MM.1S (cell line): ENCODE results near the gene CCDC80.

Source experiments
- DNase-seq: peaks from one replicate; pipeline ENCODE4 v3.0.0-alpha.2; 2015
- H2AFZ ChIP-seq: fragments of 300-600 bp; sonication (generic); 2 replicates; pipeline ENCODE4 v1.6.0; 2016; ENCODE audit warnings: antibody characterized with exemption, low read length
- H3F3A ChIP-seq: fragments of 300-600 bp; sonication (generic); 2 replicates; pipeline ENCODE4 v1.6.1; 2016; ENCODE audit warnings: mild to moderate bottlenecking, antibody characterized with exemption, low read length, moderate library complexity, mixed read lengths; ENCODE audit not compliant: insufficient read depth
- H3K27ac ChIP-seq: fragments of 300-600 bp; sonication (generic); 2 replicates; pipeline ENCODE4 v1.5.1; 2016; ENCODE audit warnings: mild to moderate bottlenecking, low read length
- H3K27me3 ChIP-seq: fragments of 300-600 bp; sonication (generic); replicated peaks from 2 replicates; pipeline ENCODE4 v1.6.0; 2016; ENCODE audit warnings: low read length; ENCODE audit not compliant: insufficient read depth
- H3K36me3 ChIP-seq: fragments of 300-600 bp; sonication (generic); replicated peaks from 2 replicates; pipeline ENCODE4 v1.6.1; 2016; ENCODE audit warnings: mild to moderate bottlenecking, low read length, mixed read lengths; ENCODE audit not compliant: insufficient read depth
- H3K4me1 ChIP-seq: fragments of 300-600 bp; sonication (generic); 2 replicates; pipeline ENCODE4 v1.6.1; 2016; ENCODE audit warnings: low read length, mixed read lengths
- H3K4me2 ChIP-seq: fragments of 300-600 bp; sonication (generic); 2 replicates; pipeline ENCODE4 v1.6.0; 2016; ENCODE audit warnings: low read depth, low read length
- H3K4me3 ChIP-seq: fragments of 300-600 bp; sonication (generic); 2 replicates; pipeline ENCODE4 v1.5.1; 2016; ENCODE audit warnings: low read length, mixed read lengths
- H3K79me2 ChIP-seq: fragments of 300-600 bp; sonication (generic); 2 replicates; pipeline ENCODE4 v1.6.1; 2016; ENCODE audit warnings: mixed run types, low read length, mixed read lengths
- H3K9ac ChIP-seq: fragments of 300-600 bp; sonication (generic); 2 replicates; pipeline ENCODE4 v1.6.1; 2016; ENCODE audit warnings: low read length, mixed read lengths
- H3K9me2 ChIP-seq: fragments of 300-600 bp; sonication (generic); replicated peaks from 2 replicates; pipeline ENCODE4 v1.6.1; 2016; ENCODE audit warnings: mild to moderate bottlenecking, low read length, mixed read lengths; ENCODE audit not compliant: insufficient read depth
- H3K9me3 ChIP-seq: fragments of 300-600 bp; sonication (generic); replicated peaks from 2 replicates; pipeline ENCODE4 v1.6.1; 2016; ENCODE audit warnings: mild to moderate bottlenecking, low read length, mixed read lengths; ENCODE audit not compliant: insufficient read depth
- H4K20me1 ChIP-seq: fragments of 300-600 bp; sonication (generic); 2 replicates; pipeline ENCODE4 v1.6.1; 2016; ENCODE audit warnings: mild to moderate bottlenecking, low read length, moderate library complexity, mixed read lengths; ENCODE audit not compliant: insufficient read depth
- CTCF ChIP-seq: fragments of 300-600 bp; sonication (generic); IDR thresholded peaks from 2 replicates; pipeline ENCODE4 v1.5.1; 2016; ENCODE audit warnings: antibody characterized with exemption, low read length, mixed read lengths
- EZH2 ChIP-seq: fragments of 300-600 bp; sonication (generic); optimal IDR thresholded peaks from 2 replicates; pipeline ENCODE3; 2017; ENCODE audit warnings: low read depth, mild to moderate bottlenecking, antibody characterized with exemption, low read length, mixed read lengths
- EZH2phosphoT487 ChIP-seq: fragments of 300-600 bp; sonication (generic); IDR thresholded peaks from 2 replicates; pipeline ENCODE4 v1.6.1; 2018; ENCODE audit warnings: antibody characterized with exemption, low read length

The CCDC80 gene

GRCh38 chr3:112654979-112655378 lies 14.0 kb upstream of the CCDC80 start:
- Histone ChIP-seq H4K20me1 (no peaks in the 10 kb centered on the region), H3K9ac (no peak overlapping the region), H3K79me2 (no peaks in the 10 kb centered on the region), H3K4me1 (no peaks in the 10 kb centered on the region), H3K9me3 (no peaks in the 10 kb centered on the region), H2AFZ (no peak overlapping the region), H3K27ac (no peak overlapping the region), H3K4me2 (no peak overlapping the region), H3K9me2 (no peaks in the 10 kb centered on the region), H3K36me3 (no peaks in the 10 kb centered on the region), H3K4me3 (no peak overlapping the region), H3K27me3 (no peaks in the 10 kb centered on the region), H3F3A (no peaks in the 10 kb centered on the region)
- peak; percentile 7 for DNase-seq
- TF ChIP-seq EZH2 (no peak), CTCF (peak; percentile 26)

GRCh38 chr3:112654492-112654891 lies 13.5 kb upstream of the CCDC80 start:
- DNase-seq, result peak; percentile 3
- Histone ChIP-seq H3K27ac (no peak overlapping the region), H3K4me1 (no peaks in the 10 kb centered on the region)

GRCh38 chr3:112653881-112654300 lies 12.9 kb upstream of the CCDC80 start:
- TF ChIP-seq EZH2phosphoT487 (no peak), EZH2 (no peak), CTCF (no peak)
- Histone ChIP-seq H4K20me1 (no peaks in the 10 kb centered on the region), H3K9me3 (no peaks in the 10 kb centered on the region), H3K27me3 (no peaks in the 10 kb centered on the region), H2AFZ (no peak overlapping the region), H3K4me2 (no peak overlapping the region), H3K9ac (no peak overlapping the region), H3K4me3 (no peak overlapping the region), H3K79me2 (no peaks in the 10 kb centered on the region), H3K36me3 (no peaks in the 10 kb centered on the region), H3K27ac (no peak overlapping the region), H3F3A (no peaks in the 10 kb centered on the region), H3K9me2 (no peaks in the 10 kb centered on the region), H3K4me1 (0 out of 2 replicates have a peak, but pooled peaks cover 2% of the 10 kb centered on the region)
- no peak for DNase-seq

More at GRCh38 chr3:112654492-112654891, 13.5 kb upstream of the CCDC80 start:
- Histone ChIP-seq H3K36me3 (no peaks in the 10 kb centered on the region), H3F3A (no peaks in the 10 kb centered on the region), H3K79me2 (no peaks in the 10 kb centered on the region), H2AFZ (no peak overlapping the region), H3K9me2 (no peaks in the 10 kb centered on the region), H3K9ac (no peak overlapping the region), H3K27me3 (no peaks in the 10 kb centered on the region), H4K20me1 (no peaks in the 10 kb centered on the region), H3K4me2 (no peak overlapping the region), H3K4me3 (no peak overlapping the region), H3K9me3 (no peaks in the 10 kb centered on the region)
- TF ChIP-seq CTCF, result no peak
- TF ChIP-seq EZH2, result no peak
- no peak for TF ChIP-seq EZH2phosphoT487
